Aorta (tissue), 5 donors: Measurements from ENCODE around the gene SLC6A11. TPM values are rescaled to one million over a fixed set of nuclear protein-coding genes. Genes with fewer than 3 reads are reported as not detected.

ENCODE experiments used
- ATAC-seq: fragments of 200-7000 bp; cut with Tn5 transposase; one replicate; pipeline ENCODE4 v1.9.1; 2022; ENCODE audit warnings: moderate library complexity; ENCODE audit not compliant: low FRiP score
- DNase-seq, 2 donors: peaks; one replicate each; pipeline ENCODE4 v3.0.0-alpha.2; 2020
- H3K27ac ChIP-seq, 2 donors: one replicate each; pipeline ENCODE4 v1.5.1; 2013; ENCODE audit warnings: low read length in 2 of 2, mild to moderate bottlenecking in 2 of 2, moderate library complexity in 2 of 2, control low read depth in 1 of 2, inconsistent platforms in 1 of 2, low read depth in 1 of 2
- H3K27me3 ChIP-seq, 2 donors: one replicate each; pipeline ENCODE4 v1.6.1; 2013; ENCODE audit warnings: control low read depth in 1 of 2, low read length in 1 of 2, mild to moderate bottlenecking in 1 of 2, moderate library complexity in 1 of 2; ENCODE audit not compliant: insufficient read depth in 2 of 2, control insufficient read depth in 1 of 2
- H3K36me3 ChIP-seq, 2 donors: one replicate each; pipeline ENCODE4 v1.6.1; 2013; ENCODE audit warnings: control low read depth in 1 of 2, low read length in 1 of 2, mild to moderate bottlenecking in 1 of 2; ENCODE audit not compliant: insufficient read depth in 2 of 2, control insufficient read depth in 1 of 2
- H3K4me1 ChIP-seq, 2 donors: one replicate each; pipeline ENCODE4 v1.6.1; 2013; ENCODE audit warnings: low read length in 2 of 2, control low read depth in 1 of 2, mild to moderate bottlenecking in 1 of 2, moderate library complexity in 1 of 2; ENCODE audit not compliant: insufficient read depth in 2 of 2, control insufficient read depth in 1 of 2
- H3K4me3 ChIP-seq, 2 donors: one replicate each; pipeline ENCODE4 v1.5.1; 2013; ENCODE audit warnings: low read length in 2 of 2, control low read depth in 1 of 2, mild to moderate bottlenecking in 1 of 2
- H3K9me3 ChIP-seq: one replicate; pipeline ENCODE4 v1.6.1; 2013; ENCODE audit warnings: mild to moderate bottlenecking, low read length; ENCODE audit not compliant: control insufficient read depth
- WGBS, 2 donors: extraction: QIAGEN DNeasy Blood & Tissue Kit; methylation state at CpG; one replicate each; pipeline ENCODE4 v1.1.7; 2013; 5-methylcytosine and 5-hydroxymethylcytosine counted together
- intact Hi-C, 2 donors: fragments of 100-400 bp; cut with DNase I; formaldehyde crosslinking; loops; one replicate each; pipeline versions ENCODE4 v1.14.2 to v1.15.0; 2022
- polyA plus RNA-seq, 2 donors: library from polyadenylated mRNA; stranded (reverse); fragments of 200-250 nt; gene quantifications; one replicate each; pipeline ENCODE4 v1.2.3, GENCODE V29; 2013
- total RNA-seq, 2 donors: library from RNA; stranded (reverse); fragmentation: NEBNext Ultra II Directional; extraction: Animal tissue kit (Norgen Biotek cat#: 25700); gene quantifications; one replicate each; pipeline ENCODE4 v1.2.1, GENCODE V29; 2021
- donor health status: healthy with polysubstance abuse.
- donor health status: Bipolar disorder and iron deficiency.
- donor health status: DM: no; HTN: no; CAD: no.
- donor health status: DM: no; HTN: no; CAD: no.
- donor health status: DM: yes; HTN: yes; CAD: no.

The SLC6A11 gene
- total and polyA plus RNA-seq, 4 donors: not detected

DNA sequence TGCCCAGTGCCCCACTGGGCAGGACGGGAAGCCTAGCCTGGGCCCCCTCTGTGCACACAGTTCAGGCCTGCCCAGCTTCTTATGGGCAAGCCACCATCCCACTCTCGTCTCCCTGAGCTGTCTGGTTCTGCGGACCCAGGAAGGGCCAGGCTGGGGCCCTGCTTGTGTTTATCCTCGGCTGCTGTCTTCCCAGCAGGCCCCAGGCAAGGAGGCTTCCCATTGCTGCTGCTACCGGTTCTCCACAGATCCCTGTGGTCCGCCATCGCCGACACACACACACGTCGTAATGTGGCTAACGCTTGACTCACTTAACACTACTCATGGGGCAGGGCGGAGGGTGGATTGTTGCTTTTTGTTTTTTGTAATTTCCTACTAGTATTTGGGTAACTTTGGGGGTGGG is 124.1 kb downstream of the SLC6A11 start:
- Histone ChIP-seq H3K9me3 (no peaks in the 10 kb centered on the region), H3K4me3 (no peak overlapping the region), H3K4me1 (no peaks in the 10 kb centered on the region), H3K27me3 (no peaks in the 10 kb centered on the region), H3K36me3 (no peaks in the 10 kb centered on the region), H3K27ac (no peak overlapping the region)
- 85 to 90% methylated on average over 12 of the region's 12 CpGs for WGBS, 2 donors
- intact Hi-C loops: no loop called here
- ATAC-seq: no peak
- DNase-seq: peak; percentile 12 to 62

DNA sequence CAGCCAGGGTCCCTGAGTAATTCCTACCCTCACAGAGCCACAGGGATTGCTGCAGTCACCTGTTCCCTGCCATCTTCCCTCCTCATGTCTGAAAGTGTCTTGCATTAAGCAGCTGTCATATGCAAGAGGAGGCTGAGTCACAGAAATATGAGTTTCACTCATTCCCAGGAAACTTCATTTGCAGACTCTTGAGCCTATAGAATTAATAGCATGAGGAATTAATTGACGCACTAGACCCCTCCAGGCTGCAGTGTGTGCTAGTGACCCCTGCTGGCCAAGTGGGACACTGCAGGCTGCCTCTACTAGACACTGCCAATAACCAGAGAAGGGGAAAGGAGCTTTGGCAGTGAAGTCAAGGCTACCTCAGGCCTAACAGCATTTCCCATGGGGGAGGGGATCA is 125.9 kb downstream of the SLC6A11 start:
- Histone ChIP-seq H3K27ac (no peak overlapping the region), H3K4me1 (no peaks in the 10 kb centered on the region), H3K4me3 (no peak overlapping the region), H3K36me3 (no peaks in the 10 kb centered on the region), H3K9me3 (no peaks in the 10 kb centered on the region), H3K27me3 (no peaks in the 10 kb centered on the region)
- intact Hi-C loops: no loop called here
- 88 to 96% methylated on average over 1 of the region's 1 CpG for WGBS, 2 donors
- no peak for ATAC-seq
- peak in 1 of 2 donors; percentile 61 for DNase-seq

DNA sequence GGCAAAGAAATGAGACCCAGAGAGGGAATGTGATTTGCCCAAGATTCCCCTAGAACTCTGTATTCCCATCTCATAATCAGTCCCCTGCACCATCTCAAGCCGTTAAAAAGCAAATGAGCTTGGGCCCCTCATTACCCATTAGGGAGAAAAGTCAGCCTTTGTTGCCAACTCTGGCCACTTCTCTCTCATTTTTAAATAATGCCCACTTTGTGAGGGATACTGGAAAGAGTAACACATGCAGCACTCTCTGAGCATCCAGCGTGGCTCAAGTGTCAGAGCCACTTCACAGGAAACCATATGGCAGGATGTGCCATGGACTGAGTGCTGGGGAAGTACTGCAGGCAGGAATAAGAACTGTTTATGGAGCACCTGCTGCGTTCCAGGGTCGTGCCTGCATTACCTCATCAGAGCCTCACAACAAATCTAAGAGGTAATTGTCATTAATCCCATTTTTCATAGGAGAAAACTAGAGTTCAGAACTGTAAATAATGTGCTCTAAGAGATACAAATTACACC is 126.7 kb downstream of the SLC6A11 start:
- ATAC-seq (no peak), DNase-seq (no peak)
- WGBS, 2 donors: 86 to 96% methylated on average over 4 of the region's 4 CpGs
- Histone ChIP-seq H3K36me3 (no peaks in the 10 kb centered on the region), H3K9me3 (no peaks in the 10 kb centered on the region), H3K4me1 (no peaks in the 10 kb centered on the region), H3K27me3 (no peaks in the 10 kb centered on the region), H3K4me3 (no peak overlapping the region), H3K27ac (no peak overlapping the region)
- intact Hi-C loops: no loop called here

DNA sequence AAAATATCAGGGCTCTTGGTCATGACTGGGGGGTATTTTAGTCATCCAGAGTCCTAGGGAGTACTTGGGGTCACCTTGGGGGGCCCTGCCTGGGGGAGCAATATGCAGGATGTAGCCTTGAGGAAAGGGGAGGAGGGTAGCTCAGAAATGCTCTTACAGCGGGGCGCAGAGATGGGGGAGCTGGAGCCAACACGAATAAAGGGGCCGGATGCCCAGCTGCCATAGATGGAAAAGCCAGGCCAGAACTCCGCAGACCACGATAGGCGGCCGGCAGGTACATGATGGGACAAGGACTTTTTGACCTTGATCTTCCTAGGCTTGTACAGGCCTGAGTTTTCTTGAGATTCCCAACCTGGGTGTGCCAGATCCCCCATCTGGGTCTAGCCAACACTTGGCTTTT is 128.8 kb downstream of the SLC6A11 start:
- Histone ChIP-seq H3K27me3 (no peaks in the 10 kb centered on the region), H3K36me3 (no peaks in the 10 kb centered on the region), H3K4me3 (no peak overlapping the region), H3K27ac (no peak overlapping the region), H3K9me3 (no peaks in the 10 kb centered on the region), H3K4me1 (no peaks in the 10 kb centered on the region)
- 90% methylated on average over 8 of the region's 8 CpGs for WGBS, 2 donors
- intact Hi-C loops: loop anchor here (1.0 to 5.0 kb wide), 2 partner anchors 114 to 392 kb away; no protein-coding TSS in a partner anchor
- ATAC-seq (no peak), DNase-seq (peak in 1 of 2 donors; percentile 38)

DNA sequence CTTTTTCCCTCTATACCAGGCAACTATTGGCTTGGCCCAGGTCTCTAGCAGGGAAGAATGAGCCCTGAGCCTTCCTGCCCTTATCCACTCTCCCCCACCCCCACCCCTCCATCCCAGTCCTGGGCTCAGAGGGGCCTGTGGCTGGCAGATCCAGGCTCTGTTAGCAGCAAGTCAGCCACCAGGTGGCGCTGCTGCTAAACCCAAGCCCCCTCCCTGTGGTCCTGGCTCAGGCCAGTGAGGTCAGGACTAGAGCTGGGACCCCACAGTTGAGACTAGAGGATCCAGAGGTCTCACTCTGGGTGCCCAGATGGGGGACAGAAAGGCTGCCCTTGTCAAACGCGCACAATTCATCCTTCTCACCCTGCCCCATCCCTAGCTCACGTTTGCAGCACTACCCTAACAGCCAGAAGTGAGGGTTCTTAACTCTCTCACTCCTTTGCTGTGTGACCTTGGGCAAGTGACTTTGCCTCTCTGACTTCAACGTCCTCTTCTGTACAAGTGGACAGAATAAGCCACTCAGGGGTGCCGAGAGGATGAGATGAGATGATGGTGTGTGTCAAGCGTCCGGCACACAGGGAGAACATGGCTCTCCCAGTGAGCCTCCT is 129.8 kb downstream of the SLC6A11 start:
- Histone ChIP-seq H3K27me3 (no peaks in the 10 kb centered on the region), H3K9me3 (no peaks in the 10 kb centered on the region), H3K4me3 (no peak overlapping the region), H3K4me1 (no peaks in the 10 kb centered on the region), H3K27ac (no peak overlapping the region), H3K36me3 (no peaks in the 10 kb centered on the region)
- ATAC-seq (peak; percentile 80), DNase-seq (peak; percentile 68 to 88)
- intact Hi-C loops: loop anchor here (1.0 to 5.0 kb wide), 3 partner anchors 113 to 392 kb away; no protein-coding TSS in a partner anchor
- WGBS, 2 donors: 51 to 53% methylated on average over 8 of the region's 8 CpGs

DNA sequence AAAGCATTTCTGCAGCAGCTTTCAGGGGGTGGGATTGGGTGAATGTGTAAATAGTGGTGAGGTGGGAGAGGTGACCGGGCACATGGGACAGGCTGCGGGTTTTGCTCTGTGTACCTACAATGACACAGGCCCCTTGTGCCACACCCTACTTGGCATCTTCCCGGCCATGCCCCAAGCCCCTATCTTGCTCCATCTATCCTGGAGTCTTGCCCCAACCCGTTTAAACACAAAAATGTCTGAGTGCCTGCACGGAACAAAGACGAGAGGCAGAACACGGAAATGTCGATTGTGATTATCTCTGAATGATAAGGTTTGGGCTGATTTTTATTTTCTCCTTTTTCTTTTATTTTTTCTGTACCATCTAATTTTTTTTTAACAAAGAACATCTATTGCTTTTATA is 130.5 kb downstream of the SLC6A11 start:
- no peak for ATAC-seq
- 65 to 70% methylated on average over 8 of the region's 8 CpGs for WGBS, 2 donors
- Histone ChIP-seq H3K27me3 (no peaks in the 10 kb centered on the region), H3K27ac (no peak overlapping the region), H3K36me3 (no peaks in the 10 kb centered on the region), H3K4me3 (no peak overlapping the region), H3K9me3 (no peaks in the 10 kb centered on the region), H3K4me1 (no peaks in the 10 kb centered on the region)
- intact Hi-C loops: loop anchor here (2.0 to 5.0 kb wide), 2 partner anchors 112 to 391 kb away; no protein-coding TSS in a partner anchor
- DNase-seq: peak; percentile 24 to 38

DNA sequence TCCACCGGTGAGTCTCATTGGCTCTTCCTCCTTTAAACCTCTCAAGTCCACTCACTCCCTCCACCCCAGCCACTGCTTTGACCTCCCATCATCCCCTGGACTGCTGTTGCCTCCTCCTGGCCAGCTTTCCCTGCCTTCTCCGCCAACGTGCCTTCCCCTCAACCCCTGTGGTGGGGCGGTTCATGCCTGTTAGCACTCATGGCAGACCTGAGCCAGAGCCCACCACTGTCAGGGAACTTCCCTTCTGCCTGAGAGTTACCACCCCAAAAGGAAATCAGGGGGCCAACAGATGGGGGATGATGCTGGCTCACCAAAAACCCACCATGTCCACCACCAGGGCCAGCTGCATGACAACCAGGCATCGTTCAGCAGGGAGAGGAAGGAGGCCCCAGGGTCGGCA is 132.3 kb downstream of the SLC6A11 start:
- 86 to 87% methylated on average over 6 of the region's 6 CpGs for WGBS, 2 donors
- Histone ChIP-seq H3K27ac (no peak overlapping the region), H3K27me3 (no peaks in the 10 kb centered on the region), H3K4me3 (no peak overlapping the region), H3K9me3 (no peaks in the 10 kb centered on the region), H3K4me1 (no peaks in the 10 kb centered on the region), H3K36me3 (no peaks in the 10 kb centered on the region)
- ATAC-seq (no peak), DNase-seq (no peak)
- intact Hi-C loops: loop anchor here (5.0 kb wide), 1 partner anchor 389 kb away; no protein-coding TSS in a partner anchor

DNA sequence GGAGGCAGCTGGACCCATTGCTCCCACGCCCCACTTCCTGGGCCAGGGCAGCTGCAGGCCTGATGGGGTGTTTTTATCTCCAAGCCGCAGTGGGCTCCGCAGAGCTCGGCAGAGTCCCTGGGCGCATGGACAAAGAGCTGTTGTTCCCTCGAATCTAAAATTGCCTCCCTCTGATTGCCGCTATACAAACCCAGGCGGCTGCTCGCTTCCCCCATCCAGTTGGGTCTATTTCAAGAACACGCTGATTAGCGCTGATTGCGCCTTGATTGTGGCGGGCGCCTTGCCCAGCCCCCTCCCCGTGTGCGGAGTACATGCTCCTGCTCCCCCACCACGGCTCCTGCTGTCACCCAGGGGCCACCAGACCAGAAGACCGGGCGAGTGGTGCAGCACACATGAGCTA is 133.2 kb downstream of the SLC6A11 start:
- H3K36me3 ChIP-seq: no peaks in the 10 kb centered on the region
- no peak overlapping the region for H3K4me3 ChIP-seq
- WGBS, 2 donors: 70 to 87% methylated on average over 19 of the region's 19 CpGs
- intact Hi-C loops: loop anchor here (5.0 kb wide), 1 partner anchor 388 kb away; no protein-coding TSS in a partner anchor
- H3K27ac ChIP-seq: no peak overlapping the region
- ATAC-seq (no peak), DNase-seq (no peak)
- no peaks in the 10 kb centered on the region for H3K9me3 ChIP-seq
- H3K27me3 ChIP-seq: no peaks in the 10 kb centered on the region
- no peaks in the 10 kb centered on the region for H3K4me1 ChIP-seq
